ENCODE data around the gene SLC29A1.
A peak's percentile ranks its signal among the peaks of the same experiment; 100 is the strongest.
"Not testable (repeated sequence)": the region's sequence is repeated elsewhere in the genome, so short reads cannot be mapped to it uniquely, and the experiment has no call there.

Gene SLC29A1

GRCh38 chr6:44182911-44183390 is 40.4 kb upstream of the SLC29A1 start:
- 95% methylated on average over 4 of the region's 4 CpGs for WGBS
- H3K9me3 ChIP-seq (ENCODE audit: insufficient read depth, low read depth, low read length) = no peaks in the 10 kb centered on the region
- peaks cover 10% of the 10 kb centered on the region for H3K4me1 ChIP-seq (ENCODE audit: insufficient read depth, low read length)
- H3K9ac ChIP-seq (ENCODE audit: low read depth, low read length) = no peak overlapping the region
- no peaks in the 10 kb centered on the region for H3K36me3 ChIP-seq (ENCODE audit: insufficient read depth, low read length)
- H3K4me3 ChIP-seq (ENCODE audit: low read length) = no peak overlapping the region
- no peaks in the 10 kb centered on the region for H3K27me3 ChIP-seq (ENCODE audit: insufficient read depth, low read length)
- no peak overlapping the region for H3K27ac ChIP-seq (ENCODE audit: low read depth, low read length)

GRCh38 chr6:44183783-44184182 is 39.6 kb upstream of the SLC29A1 start:
- no peak overlapping the region for H3K9ac ChIP-seq (ENCODE audit: low read depth, low read length)
- H3K4me1 ChIP-seq (ENCODE audit: insufficient read depth, low read length) = peaks cover 10% of the 10 kb centered on the region
- no peaks in the 10 kb centered on the region for H3K36me3 ChIP-seq (ENCODE audit: insufficient read depth, low read length)
- WGBS = 70% methylated on average over 9 of the region's 9 CpGs
- H3K9me3 ChIP-seq (ENCODE audit: insufficient read depth, low read depth, low read length) = no peaks in the 10 kb centered on the region
- no peaks in the 10 kb centered on the region for H3K27me3 ChIP-seq (ENCODE audit: insufficient read depth, low read length)
- no peak overlapping the region for H3K4me3 ChIP-seq (ENCODE audit: low read length)
- no peak overlapping the region for H3K27ac ChIP-seq (ENCODE audit: low read depth, low read length)

GRCh38 chr6:44185356-44185755 is 38.0 kb upstream of the SLC29A1 start:
- H3K27me3 ChIP-seq (ENCODE audit: insufficient read depth, low read length); H3K9me3 ChIP-seq (ENCODE audit: insufficient read depth, low read depth, low read length); H3K36me3 ChIP-seq (ENCODE audit: insufficient read depth, low read length); H3K9ac ChIP-seq (ENCODE audit: low read depth, low read length); H3K4me3 ChIP-seq (ENCODE audit: low read length); H3K4me1 ChIP-seq (ENCODE audit: insufficient read depth, low read length); H3K27ac ChIP-seq (ENCODE audit: low read depth, low read length): not testable (repeated sequence)
- 81% methylated on average over 7 of the region's 7 CpGs for WGBS

- WGBS = 48% methylated on average over 9 of the region's 9 CpGs
- peak overlapping the region; percentile 49; the same call in 1 of the 2 replicates for H3K9ac ChIP-seq (ENCODE audit: low read depth, low read length)
- H3K27ac ChIP-seq (ENCODE audit: low read depth, low read length) = no peak overlapping the region
- no peaks in the 10 kb centered on the region for H3K36me3 ChIP-seq (ENCODE audit: insufficient read depth, low read length)
- peaks cover 10% of the 10 kb centered on the region for H3K4me1 ChIP-seq (ENCODE audit: insufficient read depth, low read length)
- no peak overlapping the region for H3K4me3 ChIP-seq (ENCODE audit: low read length)
- no peaks in the 10 kb centered on the region for H3K27me3 ChIP-seq (ENCODE audit: insufficient read depth, low read length)
- no peaks in the 10 kb centered on the region for H3K9me3 ChIP-seq (ENCODE audit: insufficient read depth, low read depth, low read length)
Measured at GRCh38 chr6:44185953-44186634, 37.3 kb upstream of the SLC29A1 start.

GRCh38 chr6:44186635-44187025 is 36.8 kb upstream of the SLC29A1 start:
- Histone ChIP-seq H3K27me3 (ENCODE audit: insufficient read depth, low read length) (no peaks in the 10 kb centered on the region), H3K27ac (ENCODE audit: low read depth, low read length) (no peak overlapping the region), H3K4me1 (ENCODE audit: insufficient read depth, low read length) (peaks cover 10% of the 10 kb centered on the region), H3K36me3 (ENCODE audit: insufficient read depth, low read length) (no peaks in the 10 kb centered on the region), H3K9me3 (ENCODE audit: insufficient read depth, low read depth, low read length) (no peaks in the 10 kb centered on the region), H3K9ac (ENCODE audit: low read depth, low read length) (no peak overlapping the region), H3K4me3 (ENCODE audit: low read length) (no peak overlapping the region)
- 89% methylated on average over 6 of the region's 7 CpGs for WGBS

GRCh38 chr6:44188819-44189218 is 34.6 kb upstream of the SLC29A1 start:
- Histone ChIP-seq H3K27me3 (ENCODE audit: insufficient read depth, low read length) (no peaks in the 10 kb centered on the region), H3K27ac (ENCODE audit: low read depth, low read length) (no peak overlapping the region), H3K4me3 (ENCODE audit: low read length) (no peak overlapping the region), H3K36me3 (ENCODE audit: insufficient read depth, low read length) (no peaks in the 10 kb centered on the region), H3K4me1 (ENCODE audit: insufficient read depth, low read length) (peaks cover 19% of the 10 kb centered on the region), H3K9ac (ENCODE audit: low read depth, low read length) (no peak overlapping the region), H3K9me3 (ENCODE audit: insufficient read depth, low read depth, low read length) (no peaks in the 10 kb centered on the region)
- 92% methylated on average over 1 of the region's 2 CpGs for WGBS

- H3K27me3 ChIP-seq (ENCODE audit: insufficient read depth, low read length) = no peaks in the 10 kb centered on the region
- 85% methylated on average over 2 of the region's 2 CpGs for WGBS
- H3K4me1 ChIP-seq (ENCODE audit: insufficient read depth, low read length) = peaks cover 17% of the 10 kb centered on the region
- H3K4me3 ChIP-seq (ENCODE audit: low read length) = no peak overlapping the region
- no peak overlapping the region for H3K27ac ChIP-seq (ENCODE audit: low read depth, low read length)
- H3K9ac ChIP-seq (ENCODE audit: low read depth, low read length) = no peak overlapping the region
- H3K36me3 ChIP-seq (ENCODE audit: insufficient read depth, low read length) = no peaks in the 10 kb centered on the region
- H3K9me3 ChIP-seq (ENCODE audit: insufficient read depth, low read depth, low read length) = no peaks in the 10 kb centered on the region
Measured at GRCh38 chr6:44189257-44189656, 34.1 kb upstream of the SLC29A1 start.

GRCh38 chr6:44190715-44191114 is 32.7 kb upstream of the SLC29A1 start:
- H3K9ac ChIP-seq (ENCODE audit: low read depth, low read length) = no peak overlapping the region
- H3K36me3 ChIP-seq (ENCODE audit: insufficient read depth, low read length) = no peaks in the 10 kb centered on the region
- no peaks in the 10 kb centered on the region for H3K9me3 ChIP-seq (ENCODE audit: insufficient read depth, low read depth, low read length)
- no peaks in the 10 kb centered on the region for H3K27me3 ChIP-seq (ENCODE audit: insufficient read depth, low read length)
- WGBS = 80% methylated on average over 1 of the region's 2 CpGs
- H3K4me1 ChIP-seq (ENCODE audit: insufficient read depth, low read length) = peaks cover 16% of the 10 kb centered on the region
- no peak overlapping the region for H3K4me3 ChIP-seq (ENCODE audit: low read length)
- H3K27ac ChIP-seq (ENCODE audit: low read depth, low read length) = no peak overlapping the region

- Histone ChIP-seq H3K4me3 (ENCODE audit: low read length) (no peak overlapping the region), H3K27me3 (ENCODE audit: insufficient read depth, low read length) (no peaks in the 10 kb centered on the region), H3K36me3 (ENCODE audit: insufficient read depth, low read length) (no peaks in the 10 kb centered on the region), H3K4me1 (ENCODE audit: insufficient read depth, low read length) (peaks cover 9% of the 10 kb centered on the region; the same call in 1 of the 2 replicates), H3K9ac (ENCODE audit: low read depth, low read length) (no peak overlapping the region), H3K9me3 (ENCODE audit: insufficient read depth, low read depth, low read length) (no peaks in the 10 kb centered on the region), H3K27ac (ENCODE audit: low read depth, low read length) (no peak overlapping the region)
- WGBS = 68% methylated on average over 10 of the region's 10 CpGs
Measured at GRCh38 chr6:44192428-44193041, 30.9 kb upstream of the SLC29A1 start.

GRCh38 chr6:44193307-44193910 is 30.0 kb upstream of the SLC29A1 start:
- Histone ChIP-seq H3K4me3 (ENCODE audit: low read length) (no peak overlapping the region), H3K4me1 (ENCODE audit: insufficient read depth, low read length) (peaks cover 9% of the 10 kb centered on the region; the same call in 1 of the 2 replicates), H3K27me3 (ENCODE audit: insufficient read depth, low read length) (no peaks in the 10 kb centered on the region), H3K27ac (ENCODE audit: low read depth, low read length) (no peak overlapping the region), H3K9ac (ENCODE audit: low read depth, low read length) (no peak overlapping the region), H3K36me3 (ENCODE audit: insufficient read depth, low read length) (no peaks in the 10 kb centered on the region), H3K9me3 (ENCODE audit: insufficient read depth, low read depth, low read length) (no peaks in the 10 kb centered on the region)
- 96% methylated on average over 8 of the region's 8 CpGs for WGBS

GRCh38 chr6:44194326-44194725 is 29.1 kb upstream of the SLC29A1 start:
- peaks cover 9% of the 10 kb centered on the region; the same call in 1 of the 2 replicates for H3K4me1 ChIP-seq (ENCODE audit: insufficient read depth, low read length)
- H3K9ac ChIP-seq (ENCODE audit: low read depth, low read length) = no peak overlapping the region
- H3K9me3 ChIP-seq (ENCODE audit: insufficient read depth, low read depth, low read length) = no peaks in the 10 kb centered on the region
- 81% methylated on average over 5 of the region's 5 CpGs for WGBS
- no peaks in the 10 kb centered on the region for H3K27me3 ChIP-seq (ENCODE audit: insufficient read depth, low read length)
- H3K4me3 ChIP-seq (ENCODE audit: low read length) = no peak overlapping the region
- H3K36me3 ChIP-seq (ENCODE audit: insufficient read depth, low read length) = no peaks in the 10 kb centered on the region
- no peak overlapping the region for H3K27ac ChIP-seq (ENCODE audit: low read depth, low read length)
